Left lung (tissue), 10 donors: ENCODE measurements around the gene LONP1. TPM values are rescaled to one million over a fixed set of nuclear protein-coding genes. Genes with fewer than 3 reads are reported as not detected.
"Not testable (repeated sequence)": the region's sequence is repeated elsewhere in the genome, so short reads cannot be mapped to it uniquely, and the experiment has no call there.

Source experiments
- ATAC-seq: fragments of 200-7000 bp; cut with Tn5 transposase; one replicate; pipeline ENCODE4 v1.9.1; 2020; ENCODE audit warnings: moderate library complexity
- DNase-seq, 4 donors: peaks; one replicate each; pipeline ENCODE4 v3.0.0-alpha.2; 2013 to 2020
- H3K27ac ChIP-seq, 2 donors: fragments of 200-600 bp; sonication (generic) in 1 of 2; one replicate each; pipeline versions ENCODE4 v1.5.0 to v1.8.0; 2020 to 2021
- H3K27me3 ChIP-seq, 2 donors: fragments of 200-600 bp; sonication (generic) in 1 of 2; one replicate each; pipeline versions ENCODE4 v1.5.0 to v1.8.0; 2020 to 2021
- H3K36me3 ChIP-seq, 2 donors: fragments of 200-600 bp; sonication (generic) in 1 of 2; one replicate each; pipeline versions ENCODE4 v1.5.0 to v1.8.0; 2020 to 2021
- H3K4me1 ChIP-seq, 2 donors: fragments of 200-600 bp; one replicate each; pipeline ENCODE4 v1.8.0; 2021
- H3K4me3 ChIP-seq, 2 donors: fragments of 200-600 bp; sonication (generic) in 1 of 2; one replicate each; pipeline versions ENCODE4 v1.5.0 to v1.8.0; 2020 to 2021; ENCODE audit warnings: mild to moderate bottlenecking in 1 of 2
- H3K9me3 ChIP-seq, 2 donors: fragments of 200-600 bp; sonication (generic) in 1 of 2; one replicate each; pipeline versions ENCODE4 v1.5.0 to v1.8.0; 2020 to 2021
- CTCF ChIP-seq, 2 donors: fragments of 200-600 bp; sonication (generic) in 1 of 2; IDR thresholded peaks; one replicate each; pipeline versions ENCODE4 v1.5.0 to v1.8.0; 2021; ENCODE audit warnings: antibody characterized with exemption in 2 of 2
- intact Hi-C, 2 donors: fragments of 100-400 bp; cut with DNase I; formaldehyde crosslinking; loops; one replicate each; pipeline versions ENCODE4 v1.11.2 to v1.14.2; 2022
- polyA plus RNA-seq, 6 donors: library from polyadenylated mRNA; unstranded; fragments of 120-200 nt; gene quantifications; one replicate each; pipeline ENCODE4 v1.2.1, GENCODE V29; 2013; ENCODE audit not compliant: insufficient read length in 6 of 6
- total RNA-seq, 2 donors: library from RNA; stranded (reverse); fragmentation: NEBNext Ultra II Directional; extraction: Animal tissue kit (Norgen Biotek cat#: 25700); gene quantifications; one replicate each; pipeline ENCODE4 v1.2.1, GENCODE V29; 2021
- donor health status: DM: no; HTN: yes; CAD: no.
- donor health status: DM: no; HTN: no; CAD: no.

The LONP1 gene
- total and polyA plus RNA-seq, 8 donors = 39.9 to 93.9 (median 49.6) TPM

- no peaks in the 10 kb centered on the region for H3K9me3 ChIP-seq
- no peaks in the 10 kb centered on the region for H3K4me1 ChIP-seq
- no peak overlapping the region for H3K4me3 ChIP-seq
- ATAC-seq = no peak
- no peak for DNase-seq
- intact Hi-C loops = no loop called here
- H3K27ac ChIP-seq = no peak overlapping the region
- peaks cover 0 to 31% of the 10 kb centered on the region in 2 donors for H3K27me3 ChIP-seq
- H3K36me3 ChIP-seq = no peaks in the 10 kb centered on the region
- no peak for TF ChIP-seq CTCF (IDR thresholded peaks at IDR 0.05)
Observed at GRCh38 chr19:5743630-5744029, 23.7 kb upstream of the LONP1 start.

GRCh38 chr19:5742051-5742450 is 22.1 kb upstream of the LONP1 start:
- no peak overlapping the region for H3K4me3 ChIP-seq
- H3K9me3 ChIP-seq = no peaks in the 10 kb centered on the region
- intact Hi-C loops = no loop called here
- H3K36me3 ChIP-seq = no peaks in the 10 kb centered on the region
- no peaks in the 10 kb centered on the region for H3K4me1 ChIP-seq
- ATAC-seq = no peak
- no peak for TF ChIP-seq CTCF (IDR thresholded peaks at IDR 0.05)
- H3K27ac ChIP-seq = no peak overlapping the region
- DNase-seq = no peak
- H3K27me3 ChIP-seq = peaks cover 0 to 15% of the 10 kb centered on the region in 2 donors

- H3K4me1 ChIP-seq = no peaks in the 10 kb centered on the region
- ATAC-seq (peak; percentile 48), DNase-seq (peak in 1 of 4 donors; percentile 10)
- H3K9me3 ChIP-seq = no peaks in the 10 kb centered on the region
- no peak overlapping the region for H3K4me3 ChIP-seq
- no peaks in the 10 kb centered on the region for H3K36me3 ChIP-seq
- no peak overlapping the region for H3K27ac ChIP-seq
- TF ChIP-seq CTCF (IDR thresholded peaks at IDR 0.05) = no peak
- intact Hi-C loops = no loop called here
- peaks cover 0 to 4% of the 10 kb centered on the region in 2 donors for H3K27me3 ChIP-seq
Observed at GRCh38 chr19:5738423-5738822, 18.5 kb upstream of the LONP1 start.

- peaks cover 0 to 17% of the 10 kb centered on the region in 2 donors for H3K9me3 ChIP-seq
- H3K4me1 ChIP-seq, H3K27ac ChIP-seq, H3K27me3 ChIP-seq, intact Hi-C loops, DNase-seq, H3K4me3 ChIP-seq, ATAC-seq, H3K36me3 ChIP-seq: not testable (repeated sequence)
Observed at GRCh38 chr19:5733172-5733571, 13.2 kb upstream of the LONP1 start.

GRCh38 chr19:5727453-5728050 is 7.6 kb upstream of the LONP1 start:
- ATAC-seq (no peak), DNase-seq (no peak)
- Histone ChIP-seq H3K4me3 (no peak overlapping the region), H3K9me3 (peaks cover 0 to 17% of the 10 kb centered on the region in 2 donors), H3K27ac (no peak overlapping the region), H3K27me3 (no peaks in the 10 kb centered on the region), H3K36me3 (no peaks in the 10 kb centered on the region), H3K4me1 (no peaks in the 10 kb centered on the region)
- TF ChIP-seq CTCF (IDR thresholded peaks at IDR 0.05) = no peak
- intact Hi-C loops = no loop called here
